DOHH2 (cell line): ENCODE measurements around the gene PCDHGA12.
A peak's percentile ranks its signal among the peaks of the same experiment; 100 is the strongest.
"Not testable (repeated sequence)": the region's sequence is repeated elsewhere in the genome, so short reads cannot be mapped to it uniquely, and the experiment has no call there.

Experiments used
- H3F3A ChIP-seq: fragments of 200-600 bp; sonication (generic), shearing (Covaris generic); 2 replicates; pipeline ENCODE4 v1.6.0; 2016; ENCODE audit warnings: antibody characterized with exemption, mild to moderate bottlenecking; ENCODE audit not compliant: control insufficient read depth, insufficient read depth
- H3K27ac ChIP-seq: fragments of 200-600 bp; sonication (generic); 2 replicates; pipeline ENCODE4 v1.5.1; 2014; ENCODE audit warnings: low read depth, mild to moderate bottlenecking, low read length, moderate library complexity
- H3K27me3 ChIP-seq: fragments of 200-600 bp; sonication (generic); 2 replicates; pipeline ENCODE4 v1.6.1; 2014; ENCODE audit warnings: mild to moderate bottlenecking, low read length, mixed read lengths; ENCODE audit not compliant: control insufficient read depth
- H3K36me3 ChIP-seq: fragments of 200-600 bp; sonication (generic); 2 replicates; pipeline ENCODE4 v1.6.1; 2014; ENCODE audit warnings: mild to moderate bottlenecking, low read length, moderate library complexity, mixed read lengths; ENCODE audit not compliant: control insufficient read depth
- H3K4me1 ChIP-seq: fragments of 200-600 bp; sonication (generic); 2 replicates; pipeline ENCODE4 v1.6.1; 2014; ENCODE audit warnings: mild to moderate bottlenecking, low read length, mixed read lengths; ENCODE audit not compliant: control insufficient read depth
- H3K4me2 ChIP-seq: fragments of 200-600 bp; sonication (generic); 2 replicates; pipeline ENCODE4 v1.6.0; 2014; ENCODE audit warnings: mild to moderate bottlenecking, low read length, moderate library complexity
- H3K4me3 ChIP-seq: fragments of 200-600 bp; sonication (generic); 2 replicates; pipeline ENCODE4 v1.5.1; 2014; ENCODE audit warnings: mild to moderate bottlenecking, low read length, mixed read lengths
- H3K79me2 ChIP-seq: fragments of 200-600 bp; sonication (generic); 2 replicates; pipeline ENCODE4 v1.6.1; 2014; ENCODE audit warnings: mild to moderate bottlenecking, low read length, mixed read lengths; ENCODE audit not compliant: control insufficient read depth
- H3K9me2 ChIP-seq: fragments of 200-600 bp; sonication (generic); replicated peaks from 2 replicates; pipeline ENCODE4 v1.6.1; 2014; ENCODE audit warnings: mild to moderate bottlenecking, low read length, mixed read lengths; ENCODE audit not compliant: control insufficient read depth
- H3K9me3 ChIP-seq: fragments of 200-600 bp; sonication (generic); 2 replicates; pipeline ENCODE4 v1.6.1; 2014; ENCODE audit warnings: antibody characterized with exemption, low read length, mixed read lengths; ENCODE audit not compliant: control insufficient read depth, insufficient read depth
- H4K20me1 ChIP-seq: fragments of 200-600 bp; sonication (generic); 2 replicates; pipeline ENCODE4 v1.6.0; 2014; ENCODE audit warnings: low read depth, mild to moderate bottlenecking, antibody characterized with exemption, low read length, moderate library complexity; ENCODE audit not compliant: control insufficient read depth, insufficient read depth
- EZH2phosphoT487 ChIP-seq: fragments of 200-600 bp; sonication (generic); IDR thresholded peaks from 2 replicates; pipeline ENCODE4 v1.6.1; 2017; ENCODE audit warnings: borderline replicate concordance, mild to moderate bottlenecking, antibody characterized with exemption, low read length, moderate library complexity, mixed read lengths
- TF ChIP-seq, protein P1 (sequence below): fragments of 200-600 bp; sonication (generic); IDR thresholded peaks from one replicate; pipeline ENCODE4 v1.5.1; 2014; ENCODE audit warnings: antibody characterized with exemption, mild to moderate bottlenecking, low read depth, low read length; ENCODE audit not compliant: poor library complexity, severe bottlenecking

PCDHGA12 gene

DNA sequence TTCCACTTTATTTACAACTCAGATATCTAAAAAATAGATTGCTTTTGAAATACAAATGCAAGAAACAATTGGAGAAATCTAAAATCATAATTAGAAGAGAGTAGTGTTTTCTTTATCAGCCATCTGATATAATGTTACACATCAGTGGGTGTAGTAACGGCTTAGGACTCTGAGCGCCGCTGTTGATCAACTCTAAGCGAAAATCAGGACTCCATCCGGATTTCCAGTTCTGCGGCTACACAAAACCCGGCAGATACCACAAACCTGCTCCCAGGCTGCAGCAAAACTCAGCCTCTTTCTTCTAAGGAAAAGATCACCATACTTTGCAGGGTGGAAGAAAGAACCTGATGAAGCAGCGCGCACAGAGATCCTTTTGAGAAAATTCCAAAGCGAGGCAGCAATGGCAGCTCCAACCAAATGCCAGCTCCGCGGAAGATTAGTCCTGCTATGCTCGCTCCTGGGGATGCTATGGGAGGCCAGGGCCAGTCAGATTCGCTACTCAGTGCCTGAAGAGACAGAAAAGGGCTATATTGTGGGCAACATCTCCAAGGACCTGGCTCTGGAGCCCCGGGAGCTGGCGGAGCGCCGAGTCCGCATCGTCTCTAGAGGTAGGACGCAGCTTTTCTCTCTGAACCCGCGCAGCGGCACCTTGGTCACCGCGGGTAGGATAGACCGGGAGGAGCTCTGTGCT, 27.6 kb upstream of the PCDHGA12 start, which contains the start of gene PCDHGA9:
TSS of gene PCDHGA9 (plus strand) at position 226 of the 691 bp plus-strand sequence. CDS start at position 401, 175 bp downstream.
- no peaks in the 10 kb centered on the region; the same call in 1 of the 2 replicates for H3F3A ChIP-seq
- H3K4me3 ChIP-seq, result no peak within 1 kb of the TSS
- H3K4me2 ChIP-seq, result no peak within 1 kb of the TSS
- H3K27me3 ChIP-seq, result no peaks in the 10 kb centered on the region
- TF ChIP-seq, protein P1, sequence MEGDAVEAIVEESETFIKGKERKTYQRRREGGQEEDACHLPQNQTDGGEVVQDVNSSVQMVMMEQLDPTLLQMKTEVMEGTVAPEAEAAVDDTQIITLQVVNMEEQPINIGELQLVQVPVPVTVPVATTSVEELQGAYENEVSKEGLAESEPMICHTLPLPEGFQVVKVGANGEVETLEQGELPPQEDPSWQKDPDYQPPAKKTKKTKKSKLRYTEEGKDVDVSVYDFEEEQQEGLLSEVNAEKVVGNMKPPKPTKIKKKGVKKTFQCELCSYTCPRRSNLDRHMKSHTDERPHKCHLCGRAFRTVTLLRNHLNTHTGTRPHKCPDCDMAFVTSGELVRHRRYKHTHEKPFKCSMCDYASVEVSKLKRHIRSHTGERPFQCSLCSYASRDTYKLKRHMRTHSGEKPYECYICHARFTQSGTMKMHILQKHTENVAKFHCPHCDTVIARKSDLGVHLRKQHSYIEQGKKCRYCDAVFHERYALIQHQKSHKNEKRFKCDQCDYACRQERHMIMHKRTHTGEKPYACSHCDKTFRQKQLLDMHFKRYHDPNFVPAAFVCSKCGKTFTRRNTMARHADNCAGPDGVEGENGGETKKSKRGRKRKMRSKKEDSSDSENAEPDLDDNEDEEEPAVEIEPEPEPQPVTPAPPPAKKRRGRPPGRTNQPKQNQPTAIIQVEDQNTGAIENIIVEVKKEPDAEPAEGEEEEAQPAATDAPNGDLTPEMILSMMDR, result peak; percentile 45
- TF ChIP-seq EZH2phosphoT487, result no peak
- no peaks in the 10 kb centered on the region for H4K20me1 ChIP-seq
- no peak within 1 kb of the TSS for H3K27ac ChIP-seq
- H3K9me3 ChIP-seq, result peaks cover 33% of the 10 kb centered on the region
- no peaks in the 10 kb centered on the region for H3K9me2 ChIP-seq
- no peaks in the 10 kb centered on the region for H3K4me1 ChIP-seq
- H3K36me3 ChIP-seq, result peaks cover 40% of the 10 kb centered on the region
- H3K79me2 ChIP-seq, result peaks cover 16% of the 10 kb centered on the region

DNA sequence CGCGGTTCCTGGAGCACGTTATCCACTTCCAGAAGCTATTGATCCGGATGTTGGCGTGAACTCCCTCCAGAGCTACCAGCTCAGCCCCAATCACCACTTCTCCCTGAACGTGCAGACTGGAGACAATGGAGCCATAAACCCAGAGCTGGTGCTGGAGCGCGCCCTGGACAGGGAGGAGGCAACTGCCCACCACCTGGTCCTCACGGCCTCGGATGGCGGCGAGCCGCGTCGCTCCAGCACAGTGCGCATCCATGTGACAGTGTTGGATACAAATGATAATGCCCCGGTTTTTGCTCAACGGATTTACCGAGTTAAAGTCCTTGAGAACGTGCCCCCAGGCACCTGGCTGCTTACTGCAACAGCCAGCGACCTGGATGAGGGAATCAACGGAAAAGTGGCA, 26.9 kb upstream of the PCDHGA12 start:
- Histone ChIP-seq H3K79me2 (peaks cover 16% of the 10 kb centered on the region), H3K9me3 (peaks cover 33% of the 10 kb centered on the region), H3K4me3 (no peak overlapping the region)

DNA sequence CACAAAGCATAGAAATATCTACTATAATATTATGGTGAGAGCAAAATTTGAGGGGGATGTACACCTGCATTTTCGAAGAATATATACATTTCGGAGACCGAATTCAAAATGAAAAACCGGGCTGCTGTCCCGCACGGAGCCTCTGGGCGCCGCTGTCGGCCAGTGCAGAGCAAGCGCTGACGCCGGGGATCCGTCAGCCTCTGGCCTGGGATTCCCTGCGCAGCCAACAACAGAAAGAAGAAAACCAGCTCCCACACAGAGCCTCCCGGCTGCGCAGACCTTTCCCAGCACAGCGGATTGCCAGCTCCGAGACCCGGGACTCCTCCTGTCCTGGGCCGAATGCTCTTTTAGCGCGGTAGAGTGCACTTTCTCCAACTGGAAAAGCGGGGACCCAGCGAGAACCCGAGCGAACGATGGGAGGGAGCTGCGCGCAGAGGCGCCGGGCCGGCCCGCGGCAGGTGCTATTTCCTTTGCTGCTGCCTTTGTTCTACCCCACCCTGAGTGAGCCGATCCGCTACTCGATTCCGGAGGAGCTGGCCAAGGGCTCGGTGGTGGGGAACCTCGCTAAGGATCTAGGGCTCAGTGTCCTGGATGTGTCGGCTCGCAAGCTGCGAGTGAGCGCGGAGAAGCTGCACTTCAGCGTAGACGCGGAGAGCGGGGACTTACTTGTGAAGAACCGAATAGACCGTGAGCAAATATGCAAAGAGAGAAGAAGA, 22.4 kb upstream of the PCDHGA12 start, which contains the start of gene PCDHGB6:
TSS of gene PCDHGB6 (plus strand) at position 232 of the 716 bp plus-strand sequence. CDS start at position 414, 182 bp downstream.
- not testable (repeated sequence) for H3K4me3 ChIP-seq, H3F3A ChIP-seq, H3K27me3 ChIP-seq, H3K4me2 ChIP-seq, H3K4me1 ChIP-seq, H3K36me3 ChIP-seq, H3K79me2 ChIP-seq, H3K9me3 ChIP-seq, H3K9me2 ChIP-seq, H4K20me1 ChIP-seq, H3K27ac ChIP-seq

More for the DNA sequence above, 26.9 kb upstream of the PCDHGA12 start:
- H3K36me3 ChIP-seq, result peaks cover 40% of the 10 kb centered on the region
- H3F3A ChIP-seq, result no peaks in the 10 kb centered on the region; the same call in 1 of the 2 replicates
- TF ChIP-seq EZH2phosphoT487, result no peak
- TF ChIP-seq, protein P1, result no peak
- H3K9me2 ChIP-seq, result no peaks in the 10 kb centered on the region
- H4K20me1 ChIP-seq, result no peaks in the 10 kb centered on the region
- no peaks in the 10 kb centered on the region for H3K4me1 ChIP-seq
- H3K27me3 ChIP-seq, result no peaks in the 10 kb centered on the region
- H3K4me2 ChIP-seq, result no peak overlapping the region
- H3K27ac ChIP-seq, result no peak overlapping the region
